Islet of Langerhans (tissue), 1 donor: ENCODE results near the gene MKRN2.
"Not testable (repeated sequence)": the region's sequence is repeated elsewhere in the genome, so short reads cannot be mapped to it uniquely, and the experiment has no call there.

Experiments used
- FAIRE-seq: peaks from one replicate; lab custom pipeline; 2011; peaks lifted over from hg19 to GRCh38; lab: Jason Lieb, UNC

MKRN2 gene

GRCh38 chr3:12556690-12557472, at the start of gene MKRN2:
MKRN2 (plus strand) TSS chr3:12557087; CDS start chr3:12557151, 64 bp downstream.
- no peak for FAIRE-seq

- no peak for FAIRE-seq
Observed at GRCh38 chr3:12507591-12508281, 49.2 kb upstream of the MKRN2 start.

- FAIRE-seq, result no peak
Observed at GRCh38 chr3:12508291-12508700, 48.6 kb upstream of the MKRN2 start.

GRCh38 chr3:12509466-12509865, 47.4 kb upstream of the MKRN2 start:
- no peak for FAIRE-seq

GRCh38 chr3:12512534-12513118, 44.3 kb upstream of the MKRN2 start:
- no peak for FAIRE-seq

GRCh38 chr3:12513694-12514446, 43.0 kb upstream of the MKRN2 start:
- no peak for FAIRE-seq

GRCh38 chr3:12515631-12516030, 41.3 kb upstream of the MKRN2 start:
- no peak for FAIRE-seq

GRCh38 chr3:12516873-12517272, 40.0 kb upstream of the MKRN2 start:
- no peak for FAIRE-seq

- FAIRE-seq, result no peak
Observed at GRCh38 chr3:12518261-12519028, 38.4 kb upstream of the MKRN2 start.

GRCh38 chr3:12521010-12521409, 35.9 kb upstream of the MKRN2 start:
- no peak for FAIRE-seq

- FAIRE-seq, result no peak
Observed at GRCh38 chr3:12522721-12523120, 34.2 kb upstream of the MKRN2 start.

GRCh38 chr3:12527757-12528143, 29.1 kb upstream of the MKRN2 start:
- no peak for FAIRE-seq

GRCh38 chr3:12532182-12532581, 24.7 kb upstream of the MKRN2 start:
- FAIRE-seq, result no peak

- no peak for FAIRE-seq
Observed at GRCh38 chr3:12536423-12536822, 20.5 kb upstream of the MKRN2 start.

- no peak for FAIRE-seq
Observed at GRCh38 chr3:12541625-12542024, 15.3 kb upstream of the MKRN2 start.

GRCh38 chr3:12543497-12543896, 13.4 kb upstream of the MKRN2 start:
- FAIRE-seq, result not testable (repeated sequence)

GRCh38 chr3:12544652-12545472, 12.0 kb upstream of the MKRN2 start:
- FAIRE-seq, result no peak

GRCh38 chr3:12545473-12545791, 11.5 kb upstream of the MKRN2 start, which contains the start of gene MKRN2OS:
MKRN2OS (minus strand) TSS chr3:12545499; CDS start chr3:12545464, 35 bp downstream.
- no peak for FAIRE-seq

- no peak for FAIRE-seq
Observed at GRCh38 chr3:12549971-12550760, 6.7 kb upstream of the MKRN2 start.

GRCh38 chr3:12553921-12554391, 2.9 kb upstream of the MKRN2 start:
- no peak for FAIRE-seq
